Cardiac muscle cell (in vitro differentiated cells and primary cell): Measurements from ENCODE around the gene WDFY3. TPM values are rescaled to one million over a fixed set of nuclear protein-coding genes. Genes with fewer than 3 reads are reported as not detected.

ENCODE experiments used
- DNase-seq, 2 donors: peaks; one replicate each; pipeline versions ENCODE4 v3.0.0 to v3.0.0-alpha.2; 2010 to 2017; ENCODE audit warnings: low read depth in 1 of 2, low spot score in 1 of 2
- H3K27ac ChIP-seq: fragments of 200-600 bp; sonication (generic); 2 replicates; pipeline ENCODE4 v1.5.1; 2016
- H3K27me3 ChIP-seq: fragments of 200-600 bp; sonication (generic); 2 replicates; pipeline ENCODE4 v1.6.0; 2016; ENCODE audit warnings: control low read depth
- H3K36me3 ChIP-seq: fragments of 200-600 bp; sonication (generic); 2 replicates; pipeline ENCODE4 v1.5.1; 2016; ENCODE audit warnings: control low read depth
- H3K4me1 ChIP-seq: fragments of 200-600 bp; sonication (generic); 2 replicates; pipeline ENCODE4 v1.8.1; 2017; ENCODE audit warnings: low read depth, mild to moderate bottlenecking, mixed run types
- H3K4me3 ChIP-seq: fragments of 200-600 bp; sonication (generic); 2 replicates; pipeline ENCODE4 v1.5.1; 2016; ENCODE audit warnings: mild to moderate bottlenecking
- H3K9me3 ChIP-seq: fragments of 200-600 bp; sonication (generic); 2 replicates; pipeline ENCODE4 v1.5.1; 2017; ENCODE audit warnings: low read depth, mild to moderate bottlenecking, control low read depth
- CTCF ChIP-seq: IDR thresholded peaks from 2 replicates; pipeline ENCODE4 v1.5.1; 2012; ENCODE audit warnings: low read depth, mild to moderate bottlenecking, low read length
- polyA plus RNA-seq: library from polyadenylated mRNA; unstranded; fragments of >200 nt; fragmentation: Nextera tagmentation; extraction: Ambion mirVana; gene quantifications from 2 replicates; pipeline ENCODE4 v1.2.1, GENCODE V29; 2016
- total RNA-seq: library from RNA; depleted of rRNA; stranded (reverse); fragments of >200 nt; gene quantifications from 2 replicates; pipeline ENCODE4 v1.2.3, GENCODE V29; 2016

Gene WDFY3
- total and polyA plus RNA-seq, 2 experiments from 2014 or later = 9.6 to 59.0 TPM

- H3K4me1 ChIP-seq = no peaks in the 10 kb centered on the region
- no peaks in the 10 kb centered on the region for H3K9me3 ChIP-seq
- H3K27me3 ChIP-seq = no peaks in the 10 kb centered on the region
- no peak overlapping the region for H3K4me3 ChIP-seq
- no peak for TF ChIP-seq CTCF
- DNase-seq = peak in 1 of 2 donors; percentile 66
- peaks cover 32% of the 10 kb centered on the region for H3K36me3 ChIP-seq
- H3K27ac ChIP-seq = no peak overlapping the region
These were observed 162.4 kb downstream of the WDFY3 start for GRCh38 chr4:84804136-84804535.

GRCh38 chr4:84803720-84804119 lies 162.8 kb downstream of the WDFY3 start:
- DNase-seq = no peak
- Histone ChIP-seq H3K27ac (no peak overlapping the region), H3K4me1 (no peaks in the 10 kb centered on the region), H3K36me3 (peaks cover 29% of the 10 kb centered on the region), H3K27me3 (no peaks in the 10 kb centered on the region), H3K4me3 (no peak overlapping the region), H3K9me3 (no peaks in the 10 kb centered on the region)
- TF ChIP-seq CTCF = no peak

- TF ChIP-seq CTCF = no peak
- no peak overlapping the region for H3K27ac ChIP-seq
- DNase-seq = no peak
- no peaks in the 10 kb centered on the region for H3K27me3 ChIP-seq
- H3K4me1 ChIP-seq = no peaks in the 10 kb centered on the region
- peaks cover 29% of the 10 kb centered on the region for H3K36me3 ChIP-seq
- H3K9me3 ChIP-seq = no peaks in the 10 kb centered on the region
- no peak overlapping the region for H3K4me3 ChIP-seq
These were observed 163.4 kb downstream of the WDFY3 start for GRCh38 chr4:84803116-84803515.

GRCh38 chr4:84800256-84800655 lies 166.2 kb downstream of the WDFY3 start:
- no peak overlapping the region for H3K4me3 ChIP-seq
- no peak for TF ChIP-seq CTCF
- DNase-seq = no peak
- H3K27me3 ChIP-seq = no peaks in the 10 kb centered on the region
- no peak overlapping the region for H3K27ac ChIP-seq
- peaks cover 46% of the 10 kb centered on the region for H3K36me3 ChIP-seq
- H3K4me1 ChIP-seq = no peaks in the 10 kb centered on the region
- no peaks in the 10 kb centered on the region for H3K9me3 ChIP-seq

- no peak overlapping the region for H3K4me3 ChIP-seq
- no peak overlapping the region for H3K27ac ChIP-seq
- H3K27me3 ChIP-seq = no peaks in the 10 kb centered on the region
- no peak for TF ChIP-seq CTCF
- peaks cover 52% of the 10 kb centered on the region for H3K36me3 ChIP-seq
- no peaks in the 10 kb centered on the region for H3K4me1 ChIP-seq
- no peaks in the 10 kb centered on the region for H3K9me3 ChIP-seq
- peak in 1 of 2 donors; percentile 12 for DNase-seq
These were observed 167.2 kb downstream of the WDFY3 start for GRCh38 chr4:84799318-84799717.

GRCh38 chr4:84796394-84796793 lies 170.1 kb downstream of the WDFY3 start:
- Histone ChIP-seq H3K27ac (no peak overlapping the region), H3K9me3 (no peaks in the 10 kb centered on the region), H3K36me3 (peaks cover 52% of the 10 kb centered on the region), H3K4me3 (no peak overlapping the region), H3K27me3 (no peaks in the 10 kb centered on the region), H3K4me1 (no peaks in the 10 kb centered on the region)
- DNase-seq = no peak
- no peak for TF ChIP-seq CTCF
